Stimulated activated CD4-positive, alpha-beta T cell treated with anti-CD3 and anti-CD28 coated beads, Interleukin-1b, Interleukin-23, amount 100 ng/mL, for 48 hours (primary cell): ENCODE measurements around the gene PLP2.
"Not testable (repeated sequence)": the region's sequence is repeated elsewhere in the genome, so short reads cannot be mapped to it uniquely, and the experiment has no call there.

ENCODE experiments used
- DNase-seq: peaks from one replicate; pipeline ENCODE4 v3.0.0-alpha.2; 2020

PLP2 gene, protein sequence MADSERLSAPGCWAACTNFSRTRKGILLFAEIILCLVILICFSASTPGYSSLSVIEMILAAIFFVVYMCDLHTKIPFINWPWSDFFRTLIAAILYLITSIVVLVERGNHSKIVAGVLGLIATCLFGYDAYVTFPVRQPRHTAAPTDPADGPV

DNA sequence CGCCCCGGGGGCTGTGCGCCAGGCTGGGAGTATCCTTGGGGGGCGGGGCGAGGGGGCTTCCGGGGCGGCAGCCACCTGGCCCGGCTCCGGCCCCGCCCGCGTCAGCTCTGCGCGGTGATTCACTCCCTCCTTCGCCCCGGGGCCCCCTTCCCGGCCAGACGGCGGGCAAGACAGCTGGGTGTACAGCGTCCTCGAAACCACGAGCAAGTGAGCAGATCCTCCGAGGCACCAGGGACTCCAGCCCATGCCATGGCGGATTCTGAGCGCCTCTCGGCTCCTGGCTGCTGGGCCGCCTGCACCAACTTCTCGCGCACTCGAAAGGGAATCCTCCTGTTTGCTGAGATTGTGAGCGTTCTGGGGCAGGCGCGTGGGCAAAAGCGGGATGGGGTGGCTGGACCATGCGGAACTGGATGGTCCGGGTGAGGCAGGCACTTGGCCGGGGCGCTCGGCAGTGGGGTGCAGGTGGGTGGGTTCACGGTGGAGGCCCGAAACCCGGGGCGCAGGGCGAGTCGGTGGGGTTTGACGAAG is at the start of gene PLP2:
TSS of gene PLP2 (plus strand) at position 147 of the 528 bp plus-strand sequence. CDS start at position 250, 103 bp downstream.
- DNase-seq, result peak; percentile 81

DNA sequence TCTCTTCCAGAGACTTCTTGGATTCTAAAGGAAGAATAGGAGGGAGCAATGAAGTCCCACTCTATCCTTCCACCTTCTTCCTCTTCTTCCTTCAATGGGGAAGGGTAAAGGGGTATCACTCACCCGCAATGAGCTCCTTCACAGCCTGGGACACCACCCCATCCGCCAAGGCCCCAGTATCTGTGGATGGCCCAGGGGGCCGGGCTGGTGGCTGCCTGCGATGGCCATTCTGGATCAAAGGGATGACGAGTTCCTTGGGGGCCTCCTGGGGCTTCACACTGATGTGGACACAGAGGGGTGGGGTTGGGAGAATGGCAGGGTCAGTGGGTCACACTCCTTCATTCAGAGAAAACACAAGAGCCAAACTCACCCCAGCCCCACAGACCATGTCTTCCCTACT is 49.2 kb upstream of the PLP2 start:
- no peak for DNase-seq

DNA sequence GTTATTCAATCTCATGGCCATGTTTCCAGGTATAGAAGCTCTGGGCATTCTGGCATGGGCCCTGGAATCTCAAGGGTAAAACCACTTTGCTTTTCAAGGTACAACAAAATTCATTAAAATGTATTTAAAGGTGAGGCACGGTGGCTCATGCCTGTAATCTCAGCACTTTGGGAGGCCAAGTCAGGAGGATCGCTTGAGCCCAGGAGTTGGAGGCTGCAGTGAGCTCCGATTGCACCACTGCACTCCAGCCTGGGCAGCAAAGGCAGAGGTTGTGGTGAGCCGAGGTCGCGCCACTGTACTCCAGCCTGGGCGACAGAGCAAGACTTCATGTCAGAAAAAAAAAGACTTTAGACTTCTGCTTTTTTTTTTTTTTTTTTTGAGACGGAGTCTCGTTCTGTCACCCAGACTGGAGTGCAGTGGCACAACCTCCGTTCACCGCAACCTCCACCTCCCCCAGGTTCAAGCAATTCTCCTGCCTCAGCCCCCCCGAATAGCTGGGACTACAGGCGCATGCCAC is 43.9 kb upstream of the PLP2 start:
- not testable (repeated sequence) for DNase-seq

DNA sequence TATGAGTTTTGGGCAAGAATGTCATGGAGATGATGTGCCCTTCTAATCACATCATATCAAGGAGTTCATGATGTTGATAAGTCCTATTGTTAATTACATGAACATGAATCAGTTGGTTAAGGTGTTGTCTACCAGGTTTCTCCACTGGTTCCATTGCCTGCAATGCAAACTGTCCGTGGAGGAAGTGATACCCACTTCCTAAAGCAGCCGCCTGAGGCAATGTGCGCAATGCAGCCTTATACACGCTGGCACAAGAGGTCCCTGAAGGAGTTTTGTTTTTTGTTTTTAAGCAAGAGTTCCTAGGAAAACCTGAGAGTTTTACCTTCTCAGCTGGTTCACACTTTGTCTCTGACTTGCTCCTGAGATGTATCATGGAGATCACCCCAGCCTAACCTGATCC is 42.3 kb upstream of the PLP2 start:
- no peak for DNase-seq

DNA sequence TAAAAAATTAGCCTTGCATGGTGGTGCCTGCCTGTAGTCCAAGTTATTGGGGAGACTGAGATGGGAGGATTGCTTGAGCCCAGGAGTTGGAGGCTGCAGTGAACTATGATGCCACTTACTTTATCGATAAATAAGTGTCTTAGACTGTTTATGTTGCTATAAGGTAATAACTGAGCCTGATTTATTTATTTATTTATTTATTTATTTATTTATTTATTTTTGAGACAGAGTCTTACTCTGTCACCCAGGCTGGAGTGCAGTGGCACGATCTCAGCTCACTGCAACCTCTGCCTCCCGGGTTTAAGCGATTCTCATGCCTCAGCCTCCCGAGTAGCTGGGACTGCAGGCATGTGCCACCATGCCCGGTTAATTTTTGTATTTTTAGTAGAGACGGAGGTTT is 39.4 kb upstream of the PLP2 start:
- DNase-seq, result not testable (repeated sequence)

DNA sequence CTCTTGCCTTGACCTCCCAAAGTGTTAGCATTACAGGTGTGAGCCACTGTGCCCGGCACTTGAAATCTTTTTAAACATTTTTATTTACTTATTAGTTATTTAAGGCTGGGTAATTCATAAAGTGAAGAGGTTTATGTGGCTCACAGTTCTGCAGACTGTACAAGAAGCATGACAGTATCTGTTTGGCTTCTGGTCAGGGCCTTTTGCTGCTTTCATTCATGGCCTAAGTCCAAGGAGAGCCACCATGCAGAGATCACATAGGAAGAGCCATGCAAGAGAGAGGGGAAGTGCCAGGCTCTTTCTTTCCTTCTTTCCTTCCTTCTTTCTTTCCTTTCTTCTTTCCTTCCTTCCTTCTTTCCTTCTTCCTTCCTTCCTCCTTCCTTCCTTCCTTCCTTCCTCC is 37.9 kb upstream of the PLP2 start:
- DNase-seq, result no peak

DNA sequence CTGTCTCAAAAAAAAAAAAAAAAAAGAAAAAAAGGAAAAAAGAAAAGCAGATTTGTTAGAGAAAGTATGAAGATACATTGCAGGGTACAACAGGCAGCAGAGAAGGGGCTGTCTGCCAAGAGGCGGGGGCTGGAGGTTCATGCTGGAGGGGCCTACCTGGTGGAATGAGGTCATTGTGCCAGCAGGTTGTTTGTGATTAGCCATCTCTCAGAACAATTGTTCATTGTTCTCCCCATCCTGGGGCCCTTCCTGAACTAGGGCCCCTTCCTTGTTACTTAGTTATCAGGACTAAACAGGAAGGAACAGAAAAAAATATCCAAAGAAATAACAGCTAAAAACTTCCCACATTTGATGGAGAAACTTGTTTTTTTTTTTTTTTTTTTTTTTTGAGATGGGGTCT is 34.2 kb upstream of the PLP2 start:
- no peak for DNase-seq

DNA sequence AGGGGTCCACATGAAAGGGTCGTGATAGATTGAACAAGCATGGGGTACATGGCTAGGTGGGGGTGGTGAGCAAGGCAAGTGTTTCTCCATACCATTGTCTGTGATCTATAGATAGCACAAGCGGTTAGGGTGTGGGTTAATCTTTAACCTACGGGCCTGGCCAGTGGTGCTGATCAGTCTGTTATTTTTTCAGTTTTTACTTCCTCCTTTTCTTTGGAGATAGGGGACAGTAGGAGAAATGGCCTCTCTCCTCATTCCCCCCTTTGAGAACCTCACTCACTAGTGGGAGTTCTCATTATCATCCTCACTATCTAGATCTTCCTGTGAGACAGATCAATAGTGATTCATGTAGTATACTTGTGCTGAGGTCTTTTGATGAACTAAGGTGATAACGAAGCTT is 32.0 kb upstream of the PLP2 start:
- no peak for DNase-seq

DNA sequence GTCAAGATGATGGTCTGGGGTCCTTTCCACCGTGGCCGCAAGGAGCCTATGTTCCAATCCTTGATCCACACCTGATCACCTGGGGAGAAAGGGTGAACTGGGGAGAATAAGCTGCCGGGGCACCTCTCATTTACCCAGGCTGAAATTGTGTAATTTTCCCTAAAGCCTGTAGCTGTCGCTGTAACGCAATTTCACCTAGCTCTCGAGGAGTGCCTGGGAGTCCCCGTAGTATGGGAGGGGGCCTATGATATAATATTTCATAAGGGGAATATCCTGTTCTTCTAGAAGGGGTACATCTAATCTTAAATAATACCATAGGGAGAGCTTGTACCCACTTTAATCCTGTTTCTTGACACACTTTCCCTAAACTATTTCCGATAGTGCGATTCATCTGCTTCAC is 29.4 kb upstream of the PLP2 start:
- DNase-seq, result not testable (repeated sequence)

DNA sequence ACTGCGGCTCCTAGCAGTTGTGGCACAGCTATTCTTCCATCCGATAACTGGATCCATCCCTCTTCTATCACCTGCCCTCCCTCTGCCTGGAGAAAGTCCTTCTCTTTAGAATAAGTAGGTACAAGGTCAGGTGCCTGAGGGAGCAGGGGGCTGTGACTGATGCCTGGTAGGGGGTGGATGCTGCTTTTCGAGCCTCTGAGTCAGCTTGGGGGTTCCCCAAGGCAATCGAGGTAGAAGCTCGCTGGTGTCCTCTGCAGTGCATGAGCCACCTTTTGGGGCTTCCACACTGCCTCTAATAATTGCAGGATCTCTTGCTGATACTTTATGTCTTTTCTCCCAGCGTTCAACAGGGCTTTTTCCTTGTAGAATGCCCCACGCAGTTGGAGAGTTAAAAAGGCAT is 28.5 kb upstream of the PLP2 start:
- DNase-seq, result peak; percentile 11

DNA sequence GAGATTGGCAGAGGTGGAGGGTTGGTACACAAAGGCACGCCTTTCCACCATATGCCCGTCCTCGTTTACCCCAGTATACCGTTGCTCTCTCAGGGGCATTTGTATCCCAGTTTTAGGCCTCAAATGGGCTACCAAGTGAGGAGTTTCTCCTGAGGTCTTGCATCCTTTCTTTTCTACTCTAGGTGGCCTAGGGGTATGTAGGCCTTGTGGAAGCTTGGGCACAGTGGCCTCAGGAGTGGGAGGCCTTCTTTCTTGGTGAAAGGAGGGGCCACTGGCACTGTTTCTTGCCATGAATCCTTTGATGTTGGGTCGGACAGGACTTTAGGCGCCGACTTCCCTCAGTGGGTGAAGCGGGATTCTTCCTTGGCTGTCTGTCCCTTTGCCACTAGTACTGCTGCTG is 24.4 kb upstream of the PLP2 start:
- DNase-seq, result no peak

DNA sequence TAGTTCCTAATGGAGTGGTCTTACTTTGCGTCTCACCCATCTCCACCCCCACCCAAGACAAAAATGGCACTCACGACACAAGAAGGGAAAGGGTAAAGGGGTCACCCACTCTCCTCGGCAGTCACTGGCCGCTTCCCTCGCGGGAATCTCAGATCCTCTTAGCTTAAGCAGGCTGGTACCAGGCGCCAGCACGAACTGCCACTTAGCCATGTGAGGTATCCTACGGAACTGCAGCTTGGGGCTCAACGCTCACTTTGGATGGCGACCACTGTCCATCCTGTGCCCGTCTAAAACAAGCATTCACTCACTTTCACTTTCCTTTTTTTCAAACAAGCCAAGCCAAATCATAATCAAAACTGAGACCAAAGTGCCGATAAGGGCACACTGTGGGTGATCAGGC is 23.8 kb upstream of the PLP2 start:
- no peak for DNase-seq

DNA sequence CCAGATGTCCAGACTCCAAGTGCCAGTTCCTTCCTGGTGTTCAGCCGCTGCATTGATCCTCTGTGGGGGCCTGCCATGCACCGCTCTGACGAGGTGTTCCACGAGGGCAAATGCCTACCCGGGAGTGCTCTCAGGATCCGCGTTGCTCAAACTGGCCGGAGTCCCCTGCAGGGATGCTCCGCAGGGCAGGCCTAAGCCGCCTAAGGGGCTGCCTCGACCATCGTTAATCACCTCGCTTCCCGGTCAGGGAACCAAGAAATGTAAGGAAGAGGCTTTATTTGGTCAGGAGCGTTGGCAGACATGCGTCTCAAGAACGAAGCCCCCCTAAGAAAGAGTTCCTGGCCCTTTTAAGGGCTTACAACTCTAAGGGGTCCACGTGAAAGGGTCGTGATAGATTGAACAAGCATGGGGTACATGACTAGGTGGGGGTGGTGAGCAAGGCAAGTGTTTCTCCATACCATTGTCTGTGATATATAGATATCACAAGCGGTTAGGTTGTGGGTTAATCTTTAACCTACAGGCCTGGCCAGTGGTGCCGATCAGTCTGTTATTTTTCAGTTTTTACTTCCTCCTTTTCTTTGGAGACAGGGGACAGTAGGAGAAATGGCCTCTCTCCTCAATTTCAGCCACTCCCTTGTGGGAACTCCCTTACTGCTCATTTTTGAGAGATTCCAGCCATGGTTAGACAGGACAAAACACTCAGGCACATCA is 23.2 kb upstream of the PLP2 start:
- DNase-seq, result not testable (repeated sequence)

DNA sequence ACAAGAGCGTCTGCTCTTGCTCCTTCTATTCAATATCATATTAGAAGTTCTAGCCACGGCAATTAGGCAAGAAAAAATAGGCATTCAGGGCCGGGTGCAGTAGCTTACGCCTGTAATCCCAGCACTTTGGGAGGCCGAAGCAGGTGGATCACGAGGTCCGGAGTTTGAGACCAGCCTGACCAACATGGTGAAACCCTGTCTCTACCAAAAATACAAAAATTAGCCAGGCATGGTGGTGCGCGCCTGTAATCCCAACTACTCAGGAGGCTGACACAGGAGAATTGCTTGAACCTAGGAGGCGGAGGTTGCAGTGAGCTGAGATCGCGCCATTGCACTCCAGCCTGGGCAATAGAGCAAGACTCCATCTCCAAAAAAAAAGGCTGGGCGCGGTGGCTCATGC is 22.4 kb upstream of the PLP2 start:
- DNase-seq, result not testable (repeated sequence)

DNA sequence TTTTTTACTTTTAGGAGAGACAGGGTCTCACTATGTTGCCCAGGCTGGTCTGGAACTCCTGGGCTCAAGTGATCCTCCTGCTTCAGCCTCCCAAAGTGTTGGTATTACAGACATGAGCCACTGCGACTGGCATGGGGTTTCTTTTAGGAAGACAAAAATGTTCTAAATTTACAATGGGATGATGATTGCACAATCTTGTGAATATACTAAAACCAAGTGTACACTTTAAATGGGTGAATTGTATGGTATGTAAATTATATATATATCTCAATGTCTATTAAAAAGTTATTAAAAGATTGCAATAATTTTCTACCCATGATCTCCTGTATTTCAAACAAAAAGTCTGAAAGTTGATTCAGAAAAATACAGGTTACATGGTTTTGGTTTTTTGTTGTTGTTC is 18.2 kb upstream of the PLP2 start:
- no peak for DNase-seq

DNA sequence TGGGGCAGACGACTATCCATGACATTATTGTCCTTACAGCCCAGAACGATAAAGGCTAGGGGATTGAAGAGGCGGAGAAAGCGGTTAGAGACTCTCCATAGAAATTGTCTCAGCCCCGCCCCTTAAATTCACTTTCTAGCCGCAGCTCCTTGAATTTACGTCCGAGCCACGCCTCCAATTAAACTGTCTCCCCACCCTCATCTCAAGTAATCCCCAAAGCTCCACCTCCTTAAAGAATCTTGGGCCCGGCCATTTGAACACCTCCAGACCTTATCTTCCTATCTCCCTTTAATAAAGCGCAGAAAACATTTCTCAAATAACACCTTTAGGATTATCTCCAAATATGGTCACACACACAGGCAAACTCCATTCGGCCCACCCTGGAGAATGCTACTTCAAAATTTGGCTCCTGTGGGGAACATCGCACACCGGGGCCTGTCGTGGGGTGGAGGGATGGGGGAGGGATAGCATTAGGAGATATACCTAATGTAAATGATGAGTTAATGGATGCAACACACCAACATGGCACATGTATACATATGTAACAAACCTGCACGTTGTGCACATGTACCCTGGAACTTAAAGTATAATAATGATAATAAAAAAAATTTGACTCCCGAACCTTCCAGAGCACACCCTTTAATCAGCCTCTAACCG is 16.3 kb upstream of the PLP2 start:
- DNase-seq, result peak; percentile 39

DNA sequence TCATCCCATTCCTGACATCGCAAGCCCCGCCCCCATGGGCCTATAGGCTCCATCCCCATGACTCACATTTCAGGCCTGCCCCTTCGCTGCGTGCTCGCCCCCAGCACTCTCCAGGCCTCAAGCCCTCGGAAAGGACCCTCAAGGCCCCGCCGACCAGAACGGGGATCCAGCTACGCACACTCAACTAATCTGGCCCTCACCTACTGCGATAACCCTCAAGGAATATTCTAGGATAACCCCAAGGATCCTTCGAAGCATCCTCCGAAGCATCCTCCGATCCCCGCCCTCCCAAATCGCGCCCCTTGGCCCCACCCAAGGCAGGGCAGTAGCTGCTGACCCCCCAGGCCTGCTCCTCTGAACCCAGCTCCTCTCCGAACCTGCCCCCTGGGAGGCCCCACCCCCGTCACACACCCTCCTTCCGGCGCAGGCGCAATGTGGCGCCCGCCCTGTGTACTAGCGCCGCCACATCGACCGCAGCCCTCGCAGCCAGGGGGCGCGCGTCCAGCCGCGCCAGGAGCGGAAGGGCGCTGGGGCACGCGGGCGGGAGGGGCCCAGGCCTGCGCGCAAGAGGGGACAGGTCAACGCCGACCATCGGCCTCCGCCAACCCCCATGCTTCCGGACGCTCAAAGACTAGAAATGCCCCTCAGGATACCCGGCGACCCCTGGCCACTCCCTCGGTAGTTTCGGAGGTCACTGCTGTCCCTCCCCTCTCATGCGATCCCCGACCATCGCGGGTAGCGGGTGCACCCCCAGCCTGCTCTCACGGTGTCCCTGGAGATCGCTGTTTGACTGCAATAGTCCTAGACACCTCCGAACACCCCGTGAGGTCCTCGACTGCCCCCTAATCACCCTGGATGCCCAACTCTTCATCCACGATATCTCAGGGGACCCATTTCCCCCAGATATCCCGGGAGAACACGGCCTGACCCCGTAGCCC is 15.5 kb upstream of the PLP2 start:
- peak; percentile 85 for DNase-seq

DNA sequence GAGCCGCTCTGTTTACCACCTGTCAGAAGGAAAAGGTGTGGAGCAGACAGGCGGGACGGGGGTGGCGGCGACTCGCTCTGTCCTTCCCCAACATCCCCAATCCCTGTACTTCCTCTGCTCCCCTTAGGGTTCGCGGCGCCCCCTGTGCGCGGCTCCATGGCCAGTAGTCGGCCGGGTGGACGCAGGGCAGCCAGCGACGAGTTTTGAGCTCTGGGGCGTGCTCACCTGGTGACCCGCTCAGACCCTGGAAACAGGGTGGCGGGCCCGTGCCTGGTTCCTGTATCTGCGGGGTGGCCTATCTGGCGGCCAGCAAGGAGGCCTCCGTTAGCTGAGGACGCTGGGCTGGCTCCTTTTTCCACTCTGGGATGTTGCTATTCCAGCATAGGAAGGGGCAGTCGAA is 14.5 kb upstream of the PLP2 start:
- no peak for DNase-seq

DNA sequence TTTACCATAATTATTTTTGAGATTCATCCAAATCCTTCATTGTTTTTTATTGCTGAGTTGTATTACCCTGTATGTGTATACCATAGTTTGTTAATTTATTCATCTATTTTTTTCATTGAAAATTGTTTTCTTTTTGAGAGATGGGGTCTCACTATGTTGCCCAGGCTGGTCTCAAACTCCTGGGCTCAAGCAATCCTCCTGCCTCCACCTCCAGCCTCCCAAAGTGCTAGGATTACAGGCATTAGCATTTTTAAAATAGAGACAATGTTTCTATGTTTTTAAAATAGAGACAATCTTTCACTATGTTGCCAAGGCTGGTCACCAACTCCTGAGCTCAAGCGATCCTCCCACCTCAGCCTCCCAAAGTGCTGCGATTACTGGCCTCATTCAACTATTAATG is 10.8 kb upstream of the PLP2 start:
- no peak for DNase-seq

DNA sequence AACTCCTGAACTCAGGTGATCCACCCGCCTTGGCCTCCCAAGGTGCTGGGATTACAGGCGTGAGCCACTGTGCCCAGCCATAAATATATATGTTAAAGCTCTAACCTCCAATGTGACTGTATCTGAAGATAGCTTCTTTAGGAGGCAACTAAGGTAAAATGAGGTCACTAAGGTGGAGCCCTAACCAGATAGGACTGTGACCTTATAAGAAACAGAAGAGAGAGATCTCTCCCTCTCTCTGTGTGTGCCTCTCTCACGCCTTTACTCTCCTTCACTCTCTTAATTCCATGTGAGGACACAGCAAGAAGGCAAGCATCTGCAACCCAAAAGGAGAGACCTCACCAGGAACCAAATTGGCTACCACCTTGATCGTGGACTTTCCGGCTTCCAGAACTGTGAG is 10.1 kb upstream of the PLP2 start:
- no peak for DNase-seq

DNA sequence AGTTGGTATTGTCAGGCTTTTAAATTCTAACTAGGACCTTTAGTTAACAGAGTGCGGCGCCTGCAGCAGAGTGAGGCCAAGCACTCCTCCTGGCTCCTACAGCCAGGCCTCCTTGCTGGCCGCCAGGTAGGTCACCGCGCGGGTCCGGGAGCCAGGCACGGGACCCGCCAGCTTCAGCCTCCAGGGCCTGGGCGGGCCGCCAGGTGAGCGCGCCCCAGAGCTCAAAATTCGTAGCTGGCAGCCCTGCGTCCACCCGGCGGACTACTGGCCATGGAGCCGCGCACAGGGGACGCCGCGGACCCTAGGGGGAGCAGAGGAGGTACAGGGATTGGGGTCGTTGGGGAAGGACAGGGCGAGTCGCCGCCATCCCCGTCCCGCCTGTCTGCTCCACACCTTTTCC is 9.1 kb upstream of the PLP2 start, which contains the start of gene MAGIX:
TSS of gene MAGIX (plus strand) at position 139 of the 400 bp plus-strand sequence. CDS start at position 271, 132 bp downstream.
- DNase-seq, result no peak

DNA sequence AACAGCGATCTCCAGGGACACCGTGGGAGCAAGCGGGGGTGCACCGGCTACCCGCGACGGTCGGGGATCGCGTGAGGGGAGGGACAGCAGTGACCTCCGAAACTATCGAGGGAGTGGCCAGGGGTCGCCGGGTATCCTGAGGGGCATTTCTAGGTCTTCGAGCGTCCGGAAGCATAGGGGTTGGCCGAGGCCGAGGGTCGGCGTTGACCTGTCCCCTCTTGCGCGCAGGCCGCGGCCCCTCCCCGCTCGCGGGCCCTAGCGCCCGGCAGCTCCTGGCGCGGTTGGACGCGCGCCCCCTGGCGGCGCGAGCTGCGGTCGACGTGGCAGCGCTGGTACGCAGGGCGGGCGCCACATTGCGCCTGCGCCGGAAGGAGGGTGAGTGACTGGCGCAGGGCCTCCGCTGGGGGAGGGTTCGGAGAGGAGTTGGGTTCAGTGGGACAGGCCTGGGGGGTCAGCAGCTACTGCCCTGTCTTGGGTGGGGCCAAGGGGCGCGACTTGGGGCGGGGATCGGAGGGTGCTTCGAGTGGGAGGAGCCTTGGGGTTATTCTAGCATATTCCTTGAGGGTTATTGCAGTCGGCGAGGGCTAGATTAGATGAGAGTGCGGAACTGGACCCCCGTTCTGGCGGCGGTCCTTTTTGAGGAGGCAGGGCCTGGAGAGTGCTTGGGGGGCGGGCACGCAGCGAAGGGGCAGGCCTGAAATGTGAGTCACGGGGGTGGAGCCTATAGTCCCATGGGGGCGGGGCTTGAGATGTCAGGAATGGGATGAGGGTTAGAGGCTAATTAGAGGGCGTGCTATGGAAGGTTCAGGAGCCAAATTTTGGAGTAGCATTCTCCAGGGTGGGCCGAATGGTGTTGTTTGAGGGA is 7.9 kb upstream of the PLP2 start:
- DNase-seq, result peak; percentile 79
